HCT116 (cell line): Measurements from ENCODE around the gene SBNO2. TPM values are rescaled to one million over a fixed set of nuclear protein-coding genes. Genes with fewer than 3 reads are reported as not detected.
"Not testable (repeated sequence)": the region's sequence is repeated elsewhere in the genome, so short reads cannot be mapped to it uniquely, and the experiment has no call there.

ENCODE experiments used
- ATAC-seq: fragments of 200-7000 bp; cut with Tn5 transposase; 2 replicates; pipeline ENCODE4 v1.9.1; 2020; ENCODE audit warnings: mild to moderate bottlenecking, moderate library complexity
- BruUV-seq: library from RNA; stranded (reverse); fragments of 400-500 nt; replicated peaks from 2 replicates; lab custom pipeline; 2021; lab: Mats Ljungman, UMichigan
- CTCF ChIA-PET: fragments of 300-600 bp; sonication (Branson Sonifier 250); formaldehyde crosslinking; loops from one replicate; lab custom pipeline; 2021; ENCODE audit warnings: antibody characterized with exemption; lab: Charles Lee
- POLR2A ChIA-PET: fragments of 300-600, 350-600 bp; sonication (Branson Sonifier 250); formaldehyde crosslinking; loops from one replicate; lab custom pipeline; 2021; ENCODE audit warnings: antibody characterized with exemption; lab: Charles Lee
- RAD21 ChIA-PET, 2 experiments: fragments of 300-600 bp; sonication (Branson Sonifier 250); formaldehyde crosslinking; loops; one replicate each; lab custom pipeline; 2023; ENCODE audit warnings: low total read pairs in 2 of 2; ENCODE audit not compliant: uncharacterized antibody in 2 of 2, unreplicated experiment in 2 of 2, low non-redundant PET in 1 of 2; lab: Charles Lee
- DNase-seq: peaks from one replicate; pipeline ENCODE4 v3.0.0-alpha.2; 2010; ENCODE audit warnings: low read depth, low spot score
- H2AFZ ChIP-seq: fragments of 200-600 bp; shearing (Covaris generic), sonication (generic); 2 replicates; pipeline ENCODE4 v1.6.1; 2017; ENCODE audit warnings: low read depth, mixed run types, mixed read lengths, antibody characterized with exemption, low read length; ENCODE audit not compliant: poor library complexity, severe bottlenecking
- H3K27ac ChIP-seq: 2 replicates; pipeline ENCODE4 v1.5.1; 2012; ENCODE audit warnings: low read depth, low read length
- H3K27me3 ChIP-seq: fragments of 200-600 bp; sonication (generic); 2 replicates; pipeline ENCODE4 v1.6.1; 2016; ENCODE audit warnings: mixed run types, low read length, mixed read lengths; ENCODE audit not compliant: insufficient read depth
- H3K36me3 ChIP-seq, 2 experiments: fragments of 200-500 bp in 1 of 2; fragments of 200-600 bp in 1 of 2; sonication (Bioruptor generic) in 1 of 2; sonication (generic) in 1 of 2; 2 replicates each; pipeline versions ENCODE4 v1.5.1 to v1.6.1; 2014 to 2016; ENCODE audit warnings: low read length in 2 of 2, inconsistent platforms in 1 of 2, mixed read lengths in 1 of 2, mixed run types in 1 of 2; ENCODE audit not compliant: insufficient read depth in 2 of 2, control insufficient read depth in 1 of 2
- H3K4me1 ChIP-seq, 2 experiments: fragments of 200-600 bp in 1 of 2; sonication (generic) in 1 of 2; 2 replicates each; pipeline versions ENCODE4 v1.5.1 to v1.6.1; 2012 to 2017; ENCODE audit warnings: low read length in 2 of 2, inconsistent platforms in 1 of 2, mild to moderate bottlenecking in 1 of 2, mixed read lengths in 1 of 2, mixed run types in 1 of 2, moderate library complexity in 1 of 2; ENCODE audit not compliant: insufficient read depth in 2 of 2, control insufficient read depth in 1 of 2
- H3K4me2 ChIP-seq: fragments of 200-600 bp; sonication (generic); 2 replicates; pipeline ENCODE4 v1.6.1; 2017; ENCODE audit warnings: mixed run types, low read length, mixed read lengths
- H3K4me3 ChIP-seq, 2 experiments: fragments of 200-600 bp in 1 of 2; sonication (generic) in 1 of 2; replicated peaks in 1 of 2; 2 replicates each; pipeline ENCODE4 v1.5.1; 2011 to 2016; ENCODE audit warnings: low read length in 2 of 2, control low read depth in 1 of 2, low read depth in 1 of 2, mild to moderate bottlenecking in 1 of 2, mixed read lengths in 1 of 2, mixed run types in 1 of 2
- H3K79me2 ChIP-seq: fragments of 200-600 bp; sonication (generic); 2 replicates; pipeline ENCODE4 v1.6.1; 2017; ENCODE audit warnings: mild to moderate bottlenecking, mixed run types, low read length, moderate library complexity, mixed read lengths; ENCODE audit not compliant: insufficient read depth
- H3K9ac ChIP-seq: fragments of 200-600 bp; sonication (generic); 2 replicates; pipeline ENCODE4 v1.6.1; 2016; ENCODE audit warnings: low read length, mixed read lengths
- H3K9me2 ChIP-seq: fragments of 200-600 bp; sonication (generic), shearing (Covaris generic); 2 replicates; pipeline ENCODE4 v1.6.1; 2017; ENCODE audit warnings: mixed run types, mild to moderate bottlenecking, moderate library complexity; ENCODE audit not compliant: insufficient read depth
- H3K9me3 ChIP-seq, 2 experiments: fragments of 200-500 bp in 1 of 2; fragments of 200-600 bp in 1 of 2; sonication (Bioruptor generic) in 1 of 2; sonication (generic) in 1 of 2; 2 replicates each; pipeline ENCODE4 v1.6.1; 2014 to 2017; ENCODE audit warnings: low read length in 2 of 2, mixed read lengths in 2 of 2, inconsistent platforms in 1 of 2, low read depth in 1 of 2, mild to moderate bottlenecking in 1 of 2, mixed run types in 1 of 2, moderate library complexity in 1 of 2; ENCODE audit not compliant: control insufficient read depth in 1 of 2, insufficient read depth in 1 of 2
- H4K20me1 ChIP-seq: fragments of 200-600 bp; sonication (generic), shearing (Covaris generic); 2 replicates; pipeline ENCODE4 v1.6.1; 2017; ENCODE audit warnings: mixed run types, mild to moderate bottlenecking, moderate library complexity; ENCODE audit not compliant: insufficient read depth
- EZH2 ChIP-seq: fragments of 200-600 bp; sonication (generic); IDR thresholded peaks from 2 replicates; pipeline ENCODE4 v1.6.1; 2017; ENCODE audit warnings: antibody characterized with exemption, mixed run types
- intact Hi-C: fragments of 100-400 bp; cut with micrococcal nuclease; formaldehyde crosslinking; loops from 2 replicates; pipeline ENCODE4 v1.10.0; 2022
- total RNA-seq: library from RNA; stranded (reverse); gene quantifications from one replicate; pipeline ENCODE4 v1.2.1, GENCODE V29; 2021; ENCODE audit not compliant: unreplicated experiment

The SBNO2 gene
- total RNA-seq, 1 experiment from 2014 or later: 66.4 TPM

DNA sequence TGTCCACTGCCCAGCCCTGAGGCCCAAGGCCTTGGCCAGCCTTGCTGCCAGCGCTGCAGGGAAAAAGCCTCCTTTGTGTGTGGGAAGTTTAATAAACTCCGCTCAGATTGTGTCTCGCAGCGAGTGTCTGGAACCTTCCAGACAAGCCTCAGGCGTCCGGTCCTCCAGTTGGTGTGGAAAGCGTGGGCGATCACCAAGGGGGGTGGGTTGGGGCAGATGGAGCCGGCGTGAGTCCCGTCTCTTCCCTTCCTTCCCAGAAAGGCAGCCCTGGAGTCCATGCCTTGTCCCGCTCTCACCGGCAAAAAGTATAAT is 36.1 kb upstream of the SBNO2 start:
- BruUV-seq: no TSS peak
- Histone ChIP-seq H3K4me2 (peak overlapping the region; percentile 13; the same call in 1 of the 2 replicates), H3K4me1 (peaks cover 28 to 64% of the 10 kb centered on the region in 2 experiments), H3K36me3 (peaks cover 2 to 32% of the 10 kb centered on the region in 2 experiments; a peak in 3 of 4 replicates), H4K20me1 (no peaks in the 10 kb centered on the region), H3K9ac (0 out of 2 replicates have a peak overlapping the region, but pooled peaks have one; percentile 11), H3K27me3 (no peaks in the 10 kb centered on the region), H3K9me3 (no peaks in the 10 kb centered on the region), H3K27ac (peak overlapping the region; percentile 46), H3K79me2 (peaks cover 90% of the 10 kb centered on the region), H3K9me2 (no peaks in the 10 kb centered on the region), H2AFZ (no peak overlapping the region), H3K4me3 (no peak overlapping the region)
- TF ChIP-seq EZH2: no peak
- DNase-seq: no peak
- ChIA-PET POLR2A (no interaction called here), RAD21 (interaction anchor here in 1 of 2 experiments (0.6 kb wide), 1 partner anchor 416 kb away, joined by 3 read pairs; no protein-coding TSS in a partner anchor), CTCF (no interaction called here)
- intact Hi-C loops: no loop called here
- no peak for ATAC-seq

DNA sequence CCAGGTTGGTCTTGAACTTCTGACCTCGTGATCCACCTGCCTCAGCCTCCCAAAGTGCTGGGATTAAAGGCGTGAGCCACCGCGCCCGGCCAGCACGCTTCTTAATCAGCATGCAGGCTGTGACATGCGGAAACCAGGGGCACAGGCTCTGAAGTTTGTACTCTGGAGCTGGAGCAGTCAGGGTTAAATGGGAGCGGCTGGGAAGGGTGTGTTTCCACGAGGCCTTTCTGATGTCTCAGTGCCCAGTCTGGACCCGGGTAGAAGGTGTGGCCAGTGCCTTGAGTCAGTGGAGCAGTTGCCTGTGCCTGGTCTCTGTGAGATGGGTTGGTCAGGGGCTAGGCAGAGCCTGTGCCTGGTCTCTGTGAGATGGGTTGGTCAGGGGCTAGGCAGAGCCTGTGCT is 34.8 kb upstream of the SBNO2 start:
- intact Hi-C loops, H3K9me3 ChIP-seq, H2AFZ ChIP-seq, H3K4me3 ChIP-seq, DNase-seq, ATAC-seq, H3K27me3 ChIP-seq, CTCF ChIA-PET, POLR2A ChIA-PET, BruUV-seq, H4K20me1 ChIP-seq, H3K9me2 ChIP-seq: not testable (repeated sequence)
- peaks cover 76% of the 10 kb centered on the region for H3K79me2 ChIP-seq
- 0 out of 2 replicates have a peak overlapping the region, but pooled peaks have one; percentile 27 for H3K9ac ChIP-seq
- RAD21 ChIA-PET: interaction anchor here in 1 of 2 experiments (0.7 kb wide), 1 partner anchor 8 kb away, joined by 3 read pairs; no protein-coding TSS in a partner anchor
- H3K27ac ChIP-seq: peak overlapping the region; percentile 45; the same call in 1 of the 2 replicates
- peaks cover 30 to 54% of the 10 kb centered on the region in 2 experiments for H3K4me1 ChIP-seq
- H3K36me3 ChIP-seq: peaks cover 2 to 32% of the 10 kb centered on the region in 2 experiments; a peak in 3 of 4 replicates
- H3K4me2 ChIP-seq: peak overlapping the region; percentile 43; the same call in 1 of the 2 replicates
